OCI-LY3 (cell line): ENCODE data around the gene SLC23A1.

Experiments used
- H2AFZ ChIP-seq: fragments of 200-600, 300-600 bp; shearing (Covaris generic); 2 replicates; pipeline ENCODE4 v1.6.0; 2014; ENCODE audit warnings: antibody characterized with exemption, low read depth, low read length
- H3K27ac ChIP-seq: fragments of 200-600, 300-600 bp; sonication (generic); 2 replicates; pipeline ENCODE4 v1.5.1; 2014; ENCODE audit warnings: mild to moderate bottlenecking, low read length, moderate library complexity, mixed read lengths
- H3K27me3 ChIP-seq: fragments of 200-600, 300-600 bp; sonication (generic); 2 replicates; pipeline ENCODE4 v1.6.1; 2014; ENCODE audit warnings: low read depth, low read length, mixed read lengths
- H3K36me3 ChIP-seq: fragments of 200-600, 300-600 bp; sonication (generic); replicated peaks from 2 replicates; pipeline ENCODE3; 2014; ENCODE audit warnings: low read depth, low read length, mixed read lengths
- H3K4me1 ChIP-seq: fragments of 300-600, 200-600 bp; sonication (generic); 2 replicates; pipeline ENCODE4 v1.6.1; 2014; ENCODE audit warnings: low read length, mixed read lengths
- H3K4me2 ChIP-seq: fragments of 200-600, 300-600 bp; sonication (generic); 2 replicates; pipeline ENCODE4 v1.6.1; 2014; ENCODE audit warnings: low read length, mixed read lengths
- H3K4me3 ChIP-seq: fragments of 300-600, 200-600 bp; sonication (generic); 2 replicates; pipeline ENCODE4 v1.5.1; 2014; ENCODE audit warnings: antibody characterized with exemption, mild to moderate bottlenecking, low read length, moderate library complexity
- H3K79me2 ChIP-seq: fragments of 300-600, 200-600 bp; shearing (Covaris generic); 2 replicates; pipeline ENCODE4 v1.6.1; 2014; ENCODE audit warnings: mild to moderate bottlenecking, low read length, mixed read lengths
- H3K9ac ChIP-seq: fragments of 300-600, 200-600 bp; shearing (Covaris generic); 2 replicates; pipeline ENCODE4 v1.6.0; 2014; ENCODE audit warnings: mild to moderate bottlenecking, low read length, moderate library complexity
- H3K9me3 ChIP-seq: fragments of 200-600, 300-600 bp; shearing (Covaris generic); 2 replicates; pipeline ENCODE4 v1.6.1; 2014; ENCODE audit warnings: low read length, mixed read lengths; ENCODE audit not compliant: insufficient read depth
- H4K20me1 ChIP-seq: fragments of 200-600, 300-600 bp; sonication (generic); 2 replicates; pipeline ENCODE4 v1.6.1; 2016; ENCODE audit warnings: low read length, mixed read lengths; ENCODE audit not compliant: insufficient read depth
- CTCF ChIP-seq: fragments of 200-600, 300-600 bp; sonication (generic); IDR thresholded peaks from 2 replicates; pipeline ENCODE4 v1.5.1; 2014; ENCODE audit warnings: antibody characterized with exemption, low read length, low read depth
- EZH2phosphoT487 ChIP-seq: fragments of 200-600 bp; shearing (Covaris generic); IDR thresholded peaks from 2 replicates; pipeline ENCODE4 v1.6.1; 2018; ENCODE audit warnings: antibody characterized with exemption, mixed run types, low read depth

Gene SLC23A1

GRCh38 chr5:139425497-139425896 is 42.4 kb upstream of the SLC23A1 start:
- H2AFZ ChIP-seq, result no peak overlapping the region
- H3K79me2 ChIP-seq, result no peaks in the 10 kb centered on the region
- H3K27me3 ChIP-seq, result no peaks in the 10 kb centered on the region
- H3K4me2 ChIP-seq, result no peak overlapping the region
- H4K20me1 ChIP-seq, result no peaks in the 10 kb centered on the region
- H3K27ac ChIP-seq, result no peak overlapping the region
- no peak overlapping the region for H3K9ac ChIP-seq
- no peaks in the 10 kb centered on the region for H3K9me3 ChIP-seq
- no peaks in the 10 kb centered on the region for H3K36me3 ChIP-seq
- no peak overlapping the region for H3K4me3 ChIP-seq
- TF ChIP-seq CTCF (no peak), EZH2phosphoT487 (no peak)
- H3K4me1 ChIP-seq, result 0 out of 2 replicates have a peak, but pooled peaks cover 2% of the 10 kb centered on the region

GRCh38 chr5:139422307-139422893 is 39.3 kb upstream of the SLC23A1 start:
- Histone ChIP-seq H3K9me3 (no peaks in the 10 kb centered on the region), H3K36me3 (no peaks in the 10 kb centered on the region), H3K27me3 (no peaks in the 10 kb centered on the region), H3K9ac (no peak overlapping the region), H3K4me1 (0 out of 2 replicates have a peak, but pooled peaks cover 2% of the 10 kb centered on the region), H3K4me3 (no peak overlapping the region), H4K20me1 (no peaks in the 10 kb centered on the region), H2AFZ (no peak overlapping the region), H3K27ac (no peak overlapping the region), H3K79me2 (no peaks in the 10 kb centered on the region), H3K4me2 (peak overlapping the region; percentile 24; the same call in 1 of the 2 replicates)
- TF ChIP-seq EZH2phosphoT487 (no peak), CTCF (peak; percentile 83)

GRCh38 chr5:139419226-139420192 is 36.4 kb upstream of the SLC23A1 start:
- no peaks in the 10 kb centered on the region for H3K79me2 ChIP-seq
- H3K9me3 ChIP-seq, result no peaks in the 10 kb centered on the region
- no peak overlapping the region for H3K9ac ChIP-seq
- no peak overlapping the region for H3K4me2 ChIP-seq
- no peak overlapping the region for H3K4me3 ChIP-seq
- 0 out of 2 replicates have a peak, but pooled peaks cover 2% of the 10 kb centered on the region for H3K4me1 ChIP-seq
- H3K27ac ChIP-seq, result no peak overlapping the region
- no peaks in the 10 kb centered on the region for H4K20me1 ChIP-seq
- H3K27me3 ChIP-seq, result no peaks in the 10 kb centered on the region
- no peak overlapping the region for H2AFZ ChIP-seq
- H3K36me3 ChIP-seq, result no peaks in the 10 kb centered on the region
- no peak for TF ChIP-seq CTCF
- TF ChIP-seq EZH2phosphoT487, result no peak

- Histone ChIP-seq H3K9me3 (no peaks in the 10 kb centered on the region), H3K79me2 (no peaks in the 10 kb centered on the region), H3K4me2 (no peak overlapping the region), H4K20me1 (no peaks in the 10 kb centered on the region), H3K4me1 (0 out of 2 replicates have a peak, but pooled peaks cover 2% of the 10 kb centered on the region), H2AFZ (no peak overlapping the region), H3K9ac (no peak overlapping the region), H3K27me3 (no peaks in the 10 kb centered on the region), H3K27ac (no peak overlapping the region), H3K36me3 (no peaks in the 10 kb centered on the region), H3K4me3 (no peak overlapping the region)
- TF ChIP-seq EZH2phosphoT487 (no peak), CTCF (no peak)
These were observed 35.7 kb upstream of the SLC23A1 start for GRCh38 chr5:139418793-139419192.
